Endometrial microvascular endothelial cells (primary cell): ENCODE results near the gene BEND3. TPM values are rescaled to one million over a fixed set of nuclear protein-coding genes. Genes with fewer than 3 reads are reported as not detected.
"Not testable (repeated sequence)": the region's sequence is repeated elsewhere in the genome, so short reads cannot be mapped to it uniquely, and the experiment has no call there.

ENCODE experiments used
- in situ Hi-C: cut with HindIII; loops from 2 replicates; pipeline ENCODE4 v1.10.0; 2017; ENCODE audit warnings: low sequenced_read_pairs, low pct_unique_long_range_greater_than_20kb; ENCODE audit errors: inconsistent ontology term
- total RNA-seq: library from RNA; depleted of rRNA; stranded (reverse); fragments of >200 nt; gene quantifications from one replicate; pipeline ENCODE4 v1.2.3, GENCODE V29; 2015; ENCODE audit errors: inconsistent ontology term

BEND3 gene
- total RNA-seq, 1 donor from 2014 or later, result 1.1 TPM

- in situ Hi-C loops, result no loop called here
Observed at GRCh38 chr6:107122748-107123147, 7.4 kb upstream of the BEND3 start.

- in situ Hi-C loops, result no loop called here
Observed at GRCh38 chr6:107121964-107122495, 6.7 kb upstream of the BEND3 start.

DNA sequence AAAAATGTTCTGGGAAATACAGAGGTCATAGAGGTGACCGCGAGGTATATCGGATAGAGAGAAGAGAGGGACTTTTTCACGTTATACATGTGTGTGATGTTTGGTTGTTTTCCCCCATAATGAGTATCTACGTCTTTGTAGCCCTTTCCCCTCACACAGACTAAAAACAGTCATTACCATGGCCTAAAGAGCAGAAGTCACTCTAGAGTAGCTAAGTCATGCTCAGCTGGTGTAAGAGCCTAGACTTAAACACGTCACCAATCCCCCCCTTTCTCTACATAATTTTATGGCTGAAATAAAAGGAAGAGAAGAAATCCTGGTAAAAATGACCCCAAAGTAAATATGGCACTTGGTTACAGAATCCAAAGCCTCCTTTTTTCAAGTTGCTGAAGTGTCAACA, 6.0 kb upstream of the BEND3 start:
- in situ Hi-C loops, result no loop called here

- in situ Hi-C loops, result no loop called here
Observed at GRCh38 chr6:107120404-107120803, 5.1 kb upstream of the BEND3 start.

DNA sequence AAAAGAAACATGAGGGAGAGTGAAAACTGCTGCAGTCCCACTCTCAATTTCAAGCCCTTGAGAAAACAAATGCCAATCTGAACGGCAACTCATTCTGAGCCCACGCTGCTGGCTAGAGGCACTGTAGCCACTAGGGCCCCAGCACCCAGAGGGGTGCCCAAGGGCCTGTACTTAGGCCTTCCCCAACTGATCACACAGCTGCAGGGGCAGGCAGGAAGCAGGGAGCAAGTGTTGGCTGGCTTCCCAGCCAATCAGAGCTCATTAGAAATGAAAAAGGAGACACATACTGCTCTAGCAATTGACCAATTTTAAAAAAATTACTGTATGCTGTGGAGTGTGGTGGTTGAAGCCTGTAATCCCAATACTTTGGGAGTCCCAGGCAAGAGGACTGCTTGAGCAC, 3.7 kb upstream of the BEND3 start:
- in situ Hi-C loops, result no loop called here

DNA sequence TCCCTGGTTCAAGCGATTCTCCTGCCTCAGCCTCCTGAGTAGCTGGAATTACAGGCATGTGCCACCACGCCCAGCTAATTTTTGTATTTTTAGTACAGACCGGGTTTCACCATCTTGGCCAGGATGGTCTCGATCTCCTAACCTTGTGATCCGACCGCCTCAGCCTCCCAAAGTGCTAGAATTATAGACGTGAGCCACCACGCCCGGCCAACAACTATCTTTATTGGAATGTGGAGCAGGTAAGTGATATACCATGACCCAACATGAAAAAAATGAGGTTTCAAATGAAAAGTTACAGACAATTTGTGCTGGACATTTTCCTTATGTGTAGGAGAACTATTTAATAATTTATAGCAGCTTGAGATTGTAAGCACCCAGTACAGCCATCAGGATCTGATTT, 3.2 kb upstream of the BEND3 start:
- in situ Hi-C loops, result not testable (repeated sequence)

- in situ Hi-C loops, result no loop called here
Observed at GRCh38 chr6:107116931-107117330, 1.6 kb upstream of the BEND3 start.

DNA sequence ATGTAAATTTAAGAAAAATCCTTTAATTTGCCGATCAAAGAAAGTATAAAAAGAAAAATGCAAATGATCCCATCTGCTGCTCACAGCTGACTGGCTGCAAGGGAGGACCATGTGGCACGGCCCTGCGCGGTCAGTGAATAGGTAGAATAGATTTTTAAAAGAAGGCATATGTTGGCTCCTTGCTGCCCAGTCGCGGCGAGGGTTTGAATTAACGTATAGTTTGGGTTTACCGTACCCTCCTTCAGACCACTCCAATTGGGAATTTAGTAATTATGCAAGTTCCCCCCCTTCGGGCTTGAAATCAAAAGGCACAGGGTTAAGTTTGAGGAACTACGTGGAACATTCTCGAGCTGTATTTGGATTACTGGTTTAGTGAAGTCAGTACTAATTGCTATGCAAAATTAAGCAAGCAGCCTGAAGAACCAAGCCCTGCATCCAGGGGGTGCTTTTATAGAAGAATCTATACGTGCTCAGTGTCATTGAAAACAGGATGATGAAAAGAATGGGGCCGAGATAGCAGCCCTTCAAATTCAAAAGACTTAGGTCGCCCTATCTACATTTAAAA, 1.1 kb upstream of the BEND3 start:
- in situ Hi-C loops, result no loop called here

DNA sequence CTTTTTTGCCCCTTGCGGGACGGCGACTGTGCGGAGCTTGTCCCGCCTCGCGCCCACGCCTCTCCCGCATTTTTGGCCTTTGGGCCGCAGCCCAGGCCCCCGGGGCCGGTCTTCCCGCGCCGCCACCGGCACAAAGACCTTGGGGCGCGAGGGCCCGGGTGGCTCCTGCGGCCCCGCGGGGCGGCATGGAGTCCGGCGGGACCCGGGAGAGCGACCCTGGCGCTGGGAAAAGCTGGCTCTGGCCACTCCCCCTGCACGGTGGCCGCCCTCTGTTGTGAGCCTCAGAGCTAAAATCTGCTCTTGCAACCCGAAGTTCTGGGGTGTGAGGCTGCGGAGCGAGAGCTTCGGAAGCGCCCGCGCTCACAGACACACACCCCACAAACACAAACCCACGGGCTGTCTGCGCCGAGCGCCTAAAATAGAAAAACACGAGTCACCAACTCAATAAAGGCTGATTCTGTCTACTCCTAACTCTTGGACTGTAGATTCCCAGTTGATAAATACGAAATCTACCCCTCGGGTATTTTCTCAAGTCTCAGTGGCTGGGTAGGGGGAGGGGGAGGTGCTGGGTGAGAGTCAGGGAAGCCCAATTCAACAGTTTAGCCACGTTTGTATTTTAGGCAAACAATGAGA, 496 bp upstream of the BEND3 start:
- in situ Hi-C loops, result no loop called here

DNA sequence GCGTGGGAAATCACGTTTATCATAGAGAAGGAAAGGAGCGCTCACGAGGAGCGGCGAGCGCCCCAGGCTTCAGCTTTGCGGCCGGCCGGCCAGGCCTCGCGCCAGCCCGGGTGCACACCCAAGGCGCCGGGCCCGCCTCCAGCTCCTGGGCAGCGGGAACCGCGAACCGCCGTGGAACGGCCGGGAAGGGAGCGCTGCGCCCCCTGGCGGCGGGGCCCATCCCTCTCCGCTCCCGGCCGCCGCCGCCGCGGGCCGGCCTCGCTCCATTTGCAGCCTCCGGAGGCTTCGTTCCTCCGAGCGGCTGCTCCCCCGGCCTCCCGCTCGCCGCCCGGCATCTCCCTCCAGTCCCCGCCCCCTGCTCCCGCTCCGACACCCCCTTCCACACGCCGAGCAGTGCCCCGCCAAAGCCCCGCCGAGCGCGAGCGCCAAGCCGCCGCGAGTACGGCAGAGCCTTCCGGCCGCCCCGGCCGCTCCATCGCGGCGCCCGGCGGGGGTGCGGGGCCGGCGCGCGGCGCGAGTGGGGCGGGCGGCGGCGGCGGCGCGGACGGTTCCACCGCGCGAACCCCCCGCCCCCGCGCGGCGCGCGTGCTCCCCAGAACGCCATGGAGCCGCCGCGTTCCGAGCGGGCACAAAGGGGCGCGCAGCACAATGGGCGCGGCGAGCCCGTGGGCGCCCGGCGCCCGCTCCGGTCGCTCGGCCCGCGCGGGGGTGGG, 946 bp downstream of the BEND3 start:
- in situ Hi-C loops, result no loop called here

GRCh38 chr6:107110200-107110599, 5.1 kb downstream of the BEND3 start:
- in situ Hi-C loops, result no loop called here

DNA sequence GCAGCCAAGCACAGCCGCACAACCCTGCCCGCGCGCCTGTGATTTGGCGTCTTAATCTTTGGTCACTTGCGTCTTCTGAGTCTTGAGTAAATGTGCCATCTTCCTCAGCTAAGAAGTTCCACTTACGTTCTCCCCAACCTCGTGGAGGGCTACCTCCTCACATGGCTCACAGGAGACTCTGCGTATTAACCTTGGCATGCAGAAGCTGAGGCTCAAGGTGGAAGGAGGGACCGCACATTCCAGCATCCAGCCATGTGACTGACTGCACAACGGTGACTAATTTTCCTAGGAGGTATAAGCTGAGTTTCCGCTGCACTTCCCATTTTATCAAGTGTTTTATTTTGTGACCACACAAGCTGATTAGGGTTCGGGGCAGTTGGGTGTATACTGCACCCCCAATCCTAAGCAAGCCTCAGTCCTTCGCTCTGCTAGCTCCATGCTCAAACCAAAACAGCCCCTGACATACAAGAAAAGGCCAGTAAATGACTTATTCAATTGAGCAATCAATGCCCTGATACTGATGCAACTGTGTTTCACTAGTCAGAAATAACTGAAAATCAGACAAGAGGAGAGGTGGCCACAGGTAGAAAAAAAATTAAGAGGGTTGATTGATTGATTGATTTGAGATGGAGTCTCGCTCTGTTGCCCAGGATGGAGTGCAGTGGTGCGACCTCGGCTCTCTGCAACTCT, 7.0 kb downstream of the BEND3 start:
- in situ Hi-C loops, result no loop called here

- in situ Hi-C loops, result no loop called here
Observed at GRCh38 chr6:107107791-107108190, 7.5 kb downstream of the BEND3 start.

DNA sequence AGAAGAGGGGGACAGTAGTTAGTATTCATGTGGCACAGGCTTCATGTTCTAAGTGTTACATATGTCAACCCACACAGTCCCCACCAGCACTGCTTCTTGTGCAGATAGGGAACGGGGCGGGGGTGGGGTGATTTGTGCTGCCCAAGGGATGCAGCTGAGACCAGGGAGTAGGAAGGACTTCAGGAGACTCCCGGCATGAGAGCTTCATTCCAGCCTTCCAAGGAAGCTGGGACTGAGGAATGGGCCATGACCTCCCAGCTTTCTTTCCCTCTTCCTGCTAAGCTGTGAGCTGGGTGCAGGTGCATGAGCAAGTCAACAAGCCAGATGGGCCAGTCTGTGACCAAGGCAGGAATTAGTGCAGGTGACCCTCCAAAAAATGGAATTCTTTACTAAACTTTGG, 9.2 kb downstream of the BEND3 start:
- in situ Hi-C loops, result no loop called here

DNA sequence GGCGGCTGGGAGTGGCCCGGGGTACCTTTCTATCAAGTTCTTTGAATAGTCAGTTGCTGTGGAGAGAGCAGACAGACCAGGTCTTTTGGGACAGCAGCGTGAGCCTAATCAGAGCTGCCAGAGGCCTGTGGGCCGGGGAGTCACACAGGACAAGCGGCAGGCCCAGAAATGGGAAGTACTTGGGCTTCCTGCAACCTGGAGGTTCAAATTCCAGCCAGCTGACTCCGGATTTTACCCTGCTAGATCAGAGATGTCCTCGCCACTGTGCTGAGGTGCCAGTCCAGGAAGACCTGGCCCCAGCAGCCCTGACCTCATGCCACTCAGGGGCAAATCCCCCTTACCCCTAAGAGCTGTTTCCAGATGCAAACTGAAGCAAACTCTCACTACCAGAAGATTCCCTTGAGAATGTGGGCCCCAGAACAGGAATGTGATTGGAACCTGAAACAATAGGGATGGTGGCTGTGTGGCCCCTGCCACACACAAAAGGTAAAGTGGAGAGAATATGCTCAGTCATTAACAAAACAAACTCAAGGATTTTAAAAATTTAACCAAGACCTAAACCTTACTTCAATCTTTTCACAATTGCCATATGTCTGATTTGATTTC, 9.7 kb downstream of the BEND3 start:
- in situ Hi-C loops, result no loop called here

- in situ Hi-C loops, result no loop called here
Observed at GRCh38 chr6:107103082-107103481, 12.2 kb downstream of the BEND3 start.

DNA sequence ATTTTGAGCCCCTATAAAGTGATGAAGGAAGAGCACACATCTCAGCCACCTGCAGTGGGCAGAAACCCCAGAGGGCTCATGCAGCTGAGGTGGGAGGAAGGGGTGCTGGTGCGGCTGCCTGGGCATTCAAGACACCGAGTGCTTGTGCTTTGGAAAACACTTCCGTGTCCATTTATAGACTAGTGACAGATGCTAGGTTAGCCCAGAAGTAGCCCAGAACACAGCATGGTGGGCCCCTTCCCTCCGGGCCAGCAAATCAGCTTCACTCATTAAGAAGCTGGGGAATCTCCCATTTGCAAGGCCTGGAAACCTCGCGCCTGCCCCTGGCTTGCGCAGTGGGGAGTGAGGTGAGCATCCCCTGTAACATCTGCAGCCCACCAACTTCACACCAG, 12.9 kb downstream of the BEND3 start:
- in situ Hi-C loops, result no loop called here

- in situ Hi-C loops, result no loop called here
Observed at GRCh38 chr6:107101686-107102413, 13.5 kb downstream of the BEND3 start.

- in situ Hi-C loops, result no loop called here
Observed at GRCh38 chr6:107101211-107101610, 14.1 kb downstream of the BEND3 start.
